GM19452 (cell line): ENCODE data around the gene COQ9.
A peak's percentile ranks its signal among the peaks of the same experiment; 100 is the strongest.
"Not testable (repeated sequence)": the region's sequence is repeated elsewhere in the genome, so short reads cannot be mapped to it uniquely, and the experiment has no call there.

Experiments
- ATAC-seq: cut with Tn5 transposase; IDR thresholded peaks from one replicate; pipeline ENCODE4 v1.9.1; 2021; ENCODE audit not compliant: unreplicated experiment

Gene COQ9

GRCh38 chr16:57484515-57485005 is 37.3 kb downstream of the COQ9 start:
- ATAC-seq, result no peak

GRCh38 chr16:57485091-57485915 is 38.0 kb downstream of the COQ9 start:
- no peak for ATAC-seq

- ATAC-seq, result peak; percentile 80
Observed at GRCh38 chr16:57485916-57486857, 38.9 kb downstream of the COQ9 start, which contains the start of gene DOK4. DOK4 (minus strand) TSS chr16:57486493; CDS start chr16:57479507, 6,986 bp downstream.

- no peak for ATAC-seq
Observed at GRCh38 chr16:57486858-57487834, 39.9 kb downstream of the COQ9 start.

GRCh38 chr16:57489229-57489628 is 42.0 kb downstream of the COQ9 start:
- ATAC-seq, result no peak

- ATAC-seq, result no peak
Observed at GRCh38 chr16:57493767-57494166, 46.5 kb downstream of the COQ9 start.

GRCh38 chr16:57497121-57497520 is 49.8 kb downstream of the COQ9 start:
- no peak for ATAC-seq

- ATAC-seq, result no peak
Observed at GRCh38 chr16:57498031-57498430, 50.8 kb downstream of the COQ9 start.

- not testable (repeated sequence) for ATAC-seq
Observed at GRCh38 chr16:57499941-57500340, 52.7 kb downstream of the COQ9 start.

DNA sequence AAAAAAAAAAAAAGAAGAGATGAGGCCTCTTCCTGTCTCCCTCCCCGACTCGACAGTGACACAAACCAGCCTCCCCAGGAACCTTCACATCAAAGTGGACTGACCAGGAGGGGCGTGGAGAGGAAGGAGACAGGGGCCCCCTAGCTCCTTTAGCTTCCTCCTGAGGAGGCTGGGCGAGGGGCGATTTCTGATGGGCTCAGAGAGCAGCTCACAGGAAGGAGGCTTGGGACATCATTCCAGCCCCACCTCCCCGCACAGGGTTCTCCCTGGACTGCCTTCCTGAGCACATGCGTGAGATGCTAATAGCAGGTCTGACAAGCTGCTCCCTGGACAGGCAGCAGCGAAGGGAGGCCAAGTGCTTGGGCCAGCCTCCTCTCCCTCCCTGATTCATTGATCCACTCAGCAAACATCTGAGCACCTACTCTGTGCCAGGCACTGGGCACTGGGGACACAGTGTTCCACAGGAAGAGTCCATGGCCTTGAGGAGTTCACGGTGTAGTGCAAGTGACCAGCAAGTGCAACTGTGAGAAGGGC is 53.4 kb downstream of the COQ9 start:
- no peak for ATAC-seq

- no peak for ATAC-seq
Observed at GRCh38 chr16:57501492-57501891, 54.2 kb downstream of the COQ9 start.

- ATAC-seq, result no peak
Observed at GRCh38 chr16:57502048-57502775, 54.9 kb downstream of the COQ9 start.

DNA sequence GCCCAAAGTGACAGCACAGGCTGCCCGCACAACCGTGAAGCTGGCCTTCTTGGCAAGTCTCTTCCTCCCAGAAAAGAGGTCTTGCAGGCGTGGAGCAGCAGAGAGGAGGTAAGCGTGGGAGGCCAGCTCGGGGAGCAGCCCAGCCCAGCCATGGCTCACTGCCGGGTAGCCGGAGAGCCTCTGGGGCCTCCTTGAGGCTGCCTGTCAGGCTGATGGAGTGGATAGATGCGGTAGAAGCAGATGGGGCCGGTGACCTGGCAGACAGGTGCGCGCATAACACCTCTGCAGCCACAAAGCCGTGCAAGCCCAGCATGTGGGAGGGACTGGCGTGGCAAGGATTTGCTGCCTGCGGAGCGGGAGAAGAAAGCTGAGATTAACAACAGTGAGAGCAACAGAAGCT is 56.1 kb downstream of the COQ9 start:
- no peak for ATAC-seq

GRCh38 chr16:57504001-57504400 is 56.7 kb downstream of the COQ9 start:
- ATAC-seq, result no peak

- no peak for ATAC-seq
Observed at GRCh38 chr16:57504491-57504890, 57.2 kb downstream of the COQ9 start.

GRCh38 chr16:57505169-57505568 is 57.9 kb downstream of the COQ9 start:
- ATAC-seq, result no peak

DNA sequence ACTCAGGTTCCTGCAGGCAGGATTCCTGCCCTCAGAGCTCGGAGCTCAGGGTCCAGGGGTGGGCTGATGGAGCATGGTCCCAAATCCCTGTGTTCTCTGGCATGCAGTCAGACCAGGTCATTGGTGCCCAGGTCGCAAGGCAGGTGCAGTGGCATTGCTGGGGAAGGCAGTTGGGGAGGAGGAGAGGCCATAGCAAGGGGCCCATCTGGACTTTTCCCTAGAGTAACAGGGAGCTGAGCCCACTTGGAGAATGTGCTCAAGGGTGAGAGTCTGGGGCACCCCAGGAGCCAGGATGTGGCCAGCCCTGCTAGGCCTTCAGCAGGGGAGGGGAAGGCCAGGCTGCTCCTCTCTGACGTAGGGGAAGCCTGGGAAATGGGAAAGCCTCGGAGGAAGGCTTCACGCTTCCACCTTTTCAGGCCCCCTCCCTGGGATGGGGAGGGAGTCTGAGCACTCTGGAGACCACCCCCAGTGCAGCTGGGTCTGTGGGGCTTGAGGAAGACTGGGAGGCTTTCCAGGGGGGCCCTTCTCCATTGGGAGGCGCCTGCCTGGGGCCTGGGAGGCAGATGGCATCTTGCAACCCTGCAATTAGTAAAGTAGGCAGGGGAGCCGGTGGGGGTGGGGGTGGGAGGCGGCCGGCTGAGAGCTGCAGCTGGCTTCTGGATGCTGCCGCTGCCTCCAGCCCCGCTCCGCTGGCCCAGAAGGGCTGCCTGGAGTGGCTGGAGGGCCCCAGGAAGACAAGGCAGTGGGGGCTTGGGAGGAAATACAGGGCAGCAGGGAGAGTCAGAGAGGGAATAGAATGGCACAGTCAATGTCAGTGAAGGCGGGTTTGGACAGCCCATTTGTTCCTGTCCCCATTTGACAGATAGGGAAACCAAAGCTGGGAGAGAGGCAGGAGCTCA is 60.1 kb downstream of the COQ9 start:
- no peak for ATAC-seq

DNA sequence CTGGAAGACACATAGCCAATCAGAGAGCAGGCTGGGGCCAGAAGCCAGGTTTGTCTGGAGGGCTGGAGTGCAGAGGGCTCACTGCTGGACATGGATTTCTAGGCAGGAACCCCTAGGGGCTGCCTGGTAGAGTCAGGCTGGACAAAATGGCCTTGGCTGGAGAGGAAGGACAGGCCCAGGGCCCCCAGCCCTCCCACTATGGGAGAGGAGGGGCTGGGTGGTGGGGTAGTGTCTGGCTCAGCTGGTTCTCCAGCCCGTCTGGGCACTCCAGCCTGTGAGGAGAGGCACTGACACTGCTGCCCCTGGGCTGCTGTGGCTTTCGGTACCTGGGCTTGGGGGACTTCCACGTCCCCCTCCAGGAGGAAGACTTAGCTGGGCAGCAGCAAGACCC is 60.8 kb downstream of the COQ9 start:
- ATAC-seq, result no peak
